IPS DF 19.7 (cell line): ENCODE data around the gene ZNF839.
"Not testable (repeated sequence)": the region's sequence is repeated elsewhere in the genome, so short reads cannot be mapped to it uniquely, and the experiment has no call there.

Experiments used
- DNase-seq: peaks from one replicate; pipeline ENCODE4 v3.0.0-alpha.2; 2013; ENCODE audit warnings: low read depth, low spot score

ZNF839 gene

GRCh38 chr14:102341566-102341965 lies 22.0 kb downstream of the ZNF839 start:
- DNase-seq = no peak

DNA sequence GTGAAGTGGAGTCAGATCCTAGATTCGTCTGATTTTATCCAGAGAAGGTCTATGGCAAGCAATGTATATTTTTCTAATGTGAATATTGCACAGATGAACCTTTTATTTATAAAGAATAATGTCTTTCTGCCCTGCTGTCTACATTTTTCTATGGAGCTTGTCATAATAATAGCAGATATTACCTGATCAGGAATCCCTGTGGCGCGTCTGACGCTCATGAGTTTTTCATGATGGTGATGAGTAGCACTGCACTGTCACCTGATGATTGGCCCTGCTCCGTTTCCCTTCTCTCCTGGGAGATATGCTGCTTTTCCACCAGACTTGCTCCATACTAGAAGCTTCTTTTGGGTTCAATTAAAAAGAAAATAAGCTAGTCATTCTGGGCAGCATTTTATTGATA lies 22.7 kb downstream of the ZNF839 start:
- no peak for DNase-seq

DNA sequence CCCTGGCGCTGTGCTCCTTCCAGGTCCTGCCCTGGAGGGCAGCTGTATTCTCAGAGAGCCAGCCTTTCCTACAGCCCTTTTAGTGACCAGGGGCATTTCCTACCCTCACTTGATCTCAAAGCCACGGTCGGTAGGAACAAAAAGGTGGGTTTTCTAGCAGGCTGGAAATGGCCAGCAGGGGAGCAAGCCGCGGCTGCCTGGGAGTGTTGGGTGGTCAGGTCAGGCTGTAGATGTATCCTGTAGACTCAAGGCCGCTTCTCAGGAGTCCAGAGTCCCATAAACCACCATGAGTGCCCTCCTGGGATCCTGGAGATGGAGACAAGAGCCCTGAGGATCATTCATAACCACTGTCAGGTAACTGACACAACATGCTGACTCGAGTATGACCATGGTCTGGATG lies 24.5 kb downstream of the ZNF839 start:
- no peak for DNase-seq

- DNase-seq = no peak
These were observed 24.9 kb downstream of the ZNF839 start for GRCh38 chr14:102344485-102344884.

DNA sequence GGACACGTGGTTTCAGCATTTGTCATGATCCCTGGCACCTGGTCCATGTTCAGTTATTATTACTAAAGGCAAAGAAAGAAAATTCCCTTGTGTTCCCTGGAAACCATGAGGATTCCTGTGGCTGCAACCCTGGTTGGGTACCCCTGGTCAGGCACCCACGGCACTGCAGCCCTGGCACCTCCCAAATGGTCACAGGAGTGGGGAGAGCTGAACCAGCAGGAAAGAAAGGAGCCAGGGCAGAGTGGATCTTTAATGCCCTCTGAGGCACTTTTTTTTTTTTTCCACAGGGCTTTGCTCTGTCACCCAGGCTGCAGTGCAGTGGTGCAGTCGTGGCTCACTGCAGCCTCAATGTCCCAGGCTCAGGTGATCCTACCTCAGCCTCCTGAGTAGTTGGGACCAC lies 25.7 kb downstream of the ZNF839 start:
- DNase-seq = no peak

- no peak for DNase-seq
These were observed 27.1 kb downstream of the ZNF839 start for GRCh38 chr14:102346645-102347044.

DNA sequence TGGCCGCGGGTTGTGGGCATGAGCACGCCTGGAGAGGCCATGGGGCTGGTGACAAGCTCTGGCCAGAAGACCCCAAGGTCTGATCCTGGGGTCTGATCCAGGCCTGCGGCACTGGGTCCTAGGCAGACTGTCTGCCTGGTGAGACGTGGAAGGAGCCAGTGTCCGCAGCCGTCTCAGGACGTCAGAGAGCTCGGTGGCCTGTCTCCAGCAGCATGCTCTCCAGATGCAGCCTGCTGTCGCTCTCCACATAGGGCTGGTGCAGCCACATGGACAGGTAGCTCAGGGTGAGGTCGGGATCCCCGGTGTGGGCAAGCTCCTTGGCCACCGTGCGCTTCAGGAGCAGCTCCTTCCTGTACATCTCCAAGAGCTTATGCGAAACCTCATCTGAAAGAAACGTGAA lies 28.8 kb downstream of the ZNF839 start:
- no peak for DNase-seq

- DNase-seq = no peak
These were observed 31.5 kb downstream of the ZNF839 start for GRCh38 chr14:102351023-102351422.

- not testable (repeated sequence) for DNase-seq
These were observed 32.0 kb downstream of the ZNF839 start for GRCh38 chr14:102351593-102351992.

DNA sequence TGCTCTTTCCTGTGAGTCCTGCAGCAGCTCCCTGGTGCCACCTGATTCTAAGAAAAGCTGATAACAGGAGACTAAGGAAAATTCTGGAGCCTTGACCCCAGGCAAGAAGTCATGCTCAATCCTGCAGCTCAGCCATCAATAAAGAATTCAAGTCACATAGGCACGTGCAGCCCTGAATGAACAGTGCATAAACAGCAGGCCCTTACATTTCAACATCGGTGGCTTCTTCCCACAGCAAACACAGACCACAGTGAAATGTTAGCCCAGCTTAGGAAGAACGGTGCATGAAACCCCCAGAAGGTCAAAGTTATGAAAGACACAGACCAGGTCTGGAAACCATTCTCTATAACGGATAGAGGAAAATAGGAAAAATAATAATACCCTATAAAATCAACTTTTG lies 32.7 kb downstream of the ZNF839 start:
- DNase-seq = no peak

GRCh38 chr14:102353126-102353619 lies 33.6 kb downstream of the ZNF839 start:
- DNase-seq = no peak

DNA sequence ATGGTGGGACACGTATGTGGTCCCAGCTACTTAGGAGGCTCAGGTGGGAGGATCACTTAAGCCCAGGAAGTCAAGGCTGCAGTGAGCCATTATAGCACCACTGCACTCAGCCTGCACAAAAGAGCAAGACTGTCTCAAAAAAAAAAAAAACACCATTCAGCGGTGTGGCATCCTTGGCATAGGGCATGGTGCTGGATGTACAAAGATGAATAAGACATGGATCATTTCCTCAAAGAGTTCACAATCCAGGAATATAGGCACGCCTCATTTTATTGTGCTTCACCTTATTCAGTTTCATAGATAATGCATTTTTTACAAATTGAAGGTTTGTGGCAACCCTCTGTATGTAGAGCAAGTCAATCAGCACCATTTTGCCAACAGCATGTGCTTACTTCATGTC lies 36.7 kb downstream of the ZNF839 start:
- no peak for DNase-seq

GRCh38 chr14:102359341-102359740 lies 39.8 kb downstream of the ZNF839 start:
- no peak for DNase-seq

DNA sequence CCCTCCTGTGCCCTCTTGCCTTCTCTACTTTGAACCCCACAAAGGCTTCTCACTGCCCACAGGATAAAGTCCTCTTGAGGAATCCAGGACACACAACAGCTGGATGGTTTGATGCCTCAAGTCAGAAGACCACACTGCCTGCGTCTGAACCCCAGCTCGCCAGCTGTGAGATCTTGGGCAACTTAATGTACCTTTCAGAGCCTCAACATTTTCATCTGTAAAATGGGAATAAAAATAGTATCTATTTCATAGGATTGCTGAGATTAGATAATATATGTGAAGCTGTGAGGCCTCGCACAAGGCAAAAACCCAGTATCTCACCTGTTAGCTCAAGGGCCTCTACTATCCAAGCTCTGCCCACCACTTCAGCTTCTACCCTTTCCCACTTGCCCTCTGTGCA lies 40.8 kb downstream of the ZNF839 start:
- DNase-seq = no peak

DNA sequence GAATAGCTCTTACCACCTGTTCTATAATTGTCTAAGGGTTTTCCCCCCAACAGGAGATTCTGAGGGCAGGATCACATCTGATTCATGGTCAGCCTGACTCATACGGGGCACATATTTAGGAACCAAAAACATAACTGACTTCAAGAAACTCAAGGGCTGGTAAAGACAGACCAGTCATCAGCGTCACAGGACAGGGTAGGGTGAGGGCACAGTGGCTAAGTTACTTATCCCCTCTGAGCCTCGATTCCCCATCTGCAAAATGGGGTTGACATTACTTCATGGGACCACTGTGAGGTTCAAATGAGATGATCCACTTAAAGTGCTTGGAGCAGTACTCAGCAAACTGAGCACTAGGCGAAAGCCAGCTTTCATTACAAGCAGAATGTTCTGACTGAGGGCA lies 42.5 kb downstream of the ZNF839 start:
- no peak for DNase-seq

- peak; percentile 72 for DNase-seq
These were observed 43.1 kb downstream of the ZNF839 start, which contains the start of the genes CINP and TECPR2 for GRCh38 chr14:102362545-102363181. Gene CINP, minus strand, starts transcription at chr14:102362890. Its CDS starts 39 bp downstream, at chr14:102362851. Gene TECPR2, plus strand, starts transcription at chr14:102362941. Its CDS starts 13,781 bp downstream, at chr14:102376722.

GRCh38 chr14:102363182-102363943 lies 43.8 kb downstream of the ZNF839 start:
- DNase-seq = no peak

DNA sequence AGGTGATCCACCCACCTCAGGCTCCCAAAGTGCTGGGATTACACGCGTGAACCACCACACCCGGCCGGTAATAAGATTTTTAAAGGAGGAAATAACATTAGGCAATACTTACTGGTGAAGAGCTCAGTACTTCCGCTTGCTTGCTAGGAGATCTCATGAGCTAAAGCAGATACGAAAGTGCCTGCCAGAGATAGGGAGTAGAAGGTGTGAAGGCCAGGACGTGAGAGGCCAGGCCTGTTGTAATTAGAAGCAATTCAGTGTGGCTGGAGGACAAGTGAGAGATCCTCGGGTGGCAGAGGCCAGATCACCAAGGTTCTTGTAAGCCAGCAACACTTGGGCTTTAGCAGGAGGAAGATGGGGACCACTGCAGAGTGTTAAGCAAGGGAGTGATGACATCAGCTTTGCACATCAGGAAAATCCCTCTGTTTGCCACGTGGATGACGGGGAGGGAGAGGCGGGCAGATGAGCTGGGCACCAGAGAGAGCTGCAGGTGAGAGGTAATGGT lies 50.8 kb downstream of the ZNF839 start:
- no peak for DNase-seq

GRCh38 chr14:102371361-102371760 lies 51.8 kb downstream of the ZNF839 start:
- no peak for DNase-seq

- no peak for DNase-seq
These were observed 53.6 kb downstream of the ZNF839 start for GRCh38 chr14:102373110-102373509.

GRCh38 chr14:102374264-102374663 lies 54.7 kb downstream of the ZNF839 start:
- no peak for DNase-seq

DNA sequence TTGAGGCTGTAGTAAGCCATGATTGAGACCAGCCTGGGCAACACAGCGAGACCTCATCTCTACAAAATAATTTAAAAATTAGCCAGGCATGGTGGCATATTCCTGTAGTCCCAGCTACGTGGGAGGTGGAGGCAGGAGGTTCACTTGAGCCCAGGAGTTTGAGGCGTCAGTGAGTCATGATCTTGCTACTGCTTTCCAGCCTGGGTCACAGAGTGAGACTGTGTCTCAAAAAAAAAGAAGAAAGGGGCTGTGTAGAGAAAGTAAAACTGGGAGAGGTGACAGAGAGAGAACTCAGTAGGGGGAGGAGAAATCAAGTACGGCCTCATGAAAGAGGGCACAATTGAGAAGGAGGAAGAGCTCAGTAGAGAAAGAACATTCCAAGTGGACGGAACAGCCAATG lies 55.6 kb downstream of the ZNF839 start:
- no peak for DNase-seq

DNA sequence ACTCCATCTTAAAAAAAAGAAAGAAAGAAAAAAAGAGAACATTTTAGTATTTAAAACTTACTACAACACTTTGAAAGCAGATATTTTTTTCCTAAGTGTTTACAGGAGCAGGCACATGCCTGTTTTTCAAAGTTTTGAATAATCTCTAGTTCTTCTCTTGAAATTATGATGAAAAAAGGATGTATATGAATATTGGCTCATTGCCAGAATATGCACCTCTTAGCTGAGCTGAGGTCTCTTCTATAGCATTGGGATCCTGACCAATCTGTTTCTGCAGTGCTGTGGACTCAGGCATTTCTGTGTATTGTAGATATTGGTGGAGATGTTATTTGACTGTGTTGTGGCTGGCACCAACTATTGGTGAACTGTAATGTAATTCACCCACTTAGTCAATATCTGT lies 58.1 kb downstream of the ZNF839 start:
- DNase-seq = no peak
